Measurements from ENCODE around the gene FAM3D.

Gene FAM3D

GRCh38 chr3:58603606-58604005 is 63.0 kb downstream of the FAM3D start:
- no peak for TF ChIP-seq CTCF (IDR thresholded peaks at IDR 0.05; ENCODE audit: low read depth, low read length, missing control alignments)
- H3K4me3 ChIP-seq (ENCODE audit: low read depth, low read length), result no peak overlapping the region
- no peak for DNase-seq (ENCODE audit: low read depth)

- no peak overlapping the region for H3K4me3 ChIP-seq (ENCODE audit: low read depth, low read length)
- no peak for TF ChIP-seq CTCF (IDR thresholded peaks at IDR 0.05; ENCODE audit: low read depth, low read length, missing control alignments)
These were observed 68.7 kb downstream of the FAM3D start for GRCh38 chr3:58597770-58598310.

GRCh38 chr3:58596834-58597518 is 69.6 kb downstream of the FAM3D start:
- DNase-seq (ENCODE audit: low read depth), result no peak

More at GRCh38 chr3:58597770-58598310, 68.7 kb downstream of the FAM3D start:
- no peak for DNase-seq (ENCODE audit: low read depth)

GRCh38 chr3:58594117-58594516 is 72.5 kb downstream of the FAM3D start:
- TF ChIP-seq CTCF (IDR thresholded peaks at IDR 0.05; ENCODE audit: low read depth, low read length, missing control alignments), result no peak
- no peak for DNase-seq (ENCODE audit: low read depth)

More at GRCh38 chr3:58596834-58597518, 69.6 kb downstream of the FAM3D start:
- no peak overlapping the region for H3K4me3 ChIP-seq (ENCODE audit: low read depth, low read length)
- no peak for TF ChIP-seq CTCF (IDR thresholded peaks at IDR 0.05; ENCODE audit: low read depth, low read length, missing control alignments)

GRCh38 chr3:58591517-58592510 is 74.8 kb downstream of the FAM3D start:
- TF ChIP-seq CTCF (IDR thresholded peaks at IDR 0.05; ENCODE audit: low read depth, low read length, missing control alignments), result no peak
- DNase-seq (ENCODE audit: low read depth), result no peak
- H3K4me3 ChIP-seq (ENCODE audit: low read depth, low read length), result no peak overlapping the region

More at GRCh38 chr3:58594117-58594516, 72.5 kb downstream of the FAM3D start:
- no peak overlapping the region for H3K4me3 ChIP-seq (ENCODE audit: low read depth, low read length)

GRCh38 chr3:58588030-58588614 is 78.5 kb downstream of the FAM3D start:
- no peak overlapping the region for H3K4me3 ChIP-seq (ENCODE audit: low read depth, low read length)
- no peak for DNase-seq (ENCODE audit: low read depth)
- TF ChIP-seq CTCF (IDR thresholded peaks at IDR 0.05; ENCODE audit: low read depth, low read length, missing control alignments), result no peak

Data from GM12864 (cell line).